T-helper 22 cell (primary cell): Measurements from ENCODE around the gene AFG3L2.

Experiments
- DNase-seq: peaks from one replicate; pipeline ENCODE4 v3.0.0-alpha.2; 2020; ENCODE audit warnings: low read depth

AFG3L2 gene

GRCh38 chr18:12359515-12359927 lies 17.5 kb downstream of the AFG3L2 start:
- DNase-seq, result no peak

GRCh38 chr18:12352188-12352587 lies 24.8 kb downstream of the AFG3L2 start:
- DNase-seq, result no peak

- no peak for DNase-seq
Observed at GRCh38 chr18:12347895-12348294, 29.1 kb downstream of the AFG3L2 start.

GRCh38 chr18:12346240-12346565 lies 30.8 kb downstream of the AFG3L2 start:
- DNase-seq, result no peak

GRCh38 chr18:12345491-12346239 lies 31.4 kb downstream of the AFG3L2 start:
- no peak for DNase-seq

- no peak for DNase-seq
Observed at GRCh38 chr18:12342661-12343060, 34.4 kb downstream of the AFG3L2 start.

GRCh38 chr18:12340945-12341660 lies 35.9 kb downstream of the AFG3L2 start:
- DNase-seq, result no peak

GRCh38 chr18:12338382-12338781 lies 38.6 kb downstream of the AFG3L2 start:
- no peak for DNase-seq

GRCh38 chr18:12336887-12337286 lies 40.1 kb downstream of the AFG3L2 start:
- no peak for DNase-seq

- DNase-seq, result no peak
Observed at GRCh38 chr18:12336171-12336613, 40.8 kb downstream of the AFG3L2 start.

GRCh38 chr18:12335503-12335902 lies 41.5 kb downstream of the AFG3L2 start:
- DNase-seq, result no peak

- DNase-seq, result no peak
Observed at GRCh38 chr18:12334863-12335262, 42.2 kb downstream of the AFG3L2 start.

GRCh38 chr18:12334366-12334808 lies 42.6 kb downstream of the AFG3L2 start:
- DNase-seq, result no peak

- no peak for DNase-seq
Observed at GRCh38 chr18:12333506-12334290, 43.3 kb downstream of the AFG3L2 start.

- no peak for DNase-seq
Observed at GRCh38 chr18:12330766-12331165, 46.3 kb downstream of the AFG3L2 start.

GRCh38 chr18:12329125-12329698 lies 47.8 kb downstream of the AFG3L2 start:
- no peak for DNase-seq

GRCh38 chr18:12328179-12328823 lies 48.7 kb downstream of the AFG3L2 start:
- no peak for DNase-seq

- DNase-seq, result peak; percentile 27
Observed at GRCh38 chr18:12327510-12328178, 49.4 kb downstream of the AFG3L2 start.

GRCh38 chr18:12326711-12327460 lies 50.1 kb downstream of the AFG3L2 start:
- DNase-seq, result no peak

GRCh38 chr18:12325726-12326245 lies 51.2 kb downstream of the AFG3L2 start:
- no peak for DNase-seq
